Activated naive CD8-positive, alpha-beta T cell treated with anti-CD3 and anti-CD28 coated beads, Interleukin-2, amount 10 ng/mL, durations not matched to agents 7 days and 5 days (primary cell): ENCODE results near the gene TCIRG1. TPM values are rescaled to one million over a fixed set of nuclear protein-coding genes. Genes with fewer than 3 reads are reported as not detected.
"Not testable (repeated sequence)": the region's sequence is repeated elsewhere in the genome, so short reads cannot be mapped to it uniquely, and the experiment has no call there.

Source experiments
- ATAC-seq: fragments of 150-1000 bp; cut with Tn5 transposase; one replicate; pipeline ENCODE4 v1.10.0; 2021; ENCODE audit warnings: low read depth, moderate library complexity
- POLR2A ChIA-PET: fragments of 350-600 bp; sonication (Branson Sonifier 250); formaldehyde crosslinking; loops from one replicate; lab custom pipeline; 2021; ENCODE audit warnings: antibody characterized with exemption; lab: Charles Lee
- DNase-seq: peaks from one replicate; pipeline ENCODE4 v3.0.0; 2021
- H3K27ac Mint-ChIP-seq: one replicate; pipeline ENCODE4 v1.8.0; 2022; ENCODE audit warnings: mild to moderate bottlenecking, mixed read lengths
- H3K27me3 Mint-ChIP-seq: one replicate; pipeline ENCODE4 v1.8.0; 2022; ENCODE audit warnings: mild to moderate bottlenecking, moderate library complexity, mixed read lengths
- H3K36me3 Mint-ChIP-seq: one replicate; pipeline ENCODE4 v1.8.0; 2021; ENCODE audit warnings: mild to moderate bottlenecking, mixed read lengths
- H3K4me1 Mint-ChIP-seq: one replicate; pipeline ENCODE4 v1.8.0; 2021; ENCODE audit warnings: mixed read lengths
- H3K4me3 Mint-ChIP-seq: one replicate; pipeline ENCODE4 v1.8.0; 2022; ENCODE audit warnings: mild to moderate bottlenecking, moderate library complexity, mixed read lengths
- H3K9me3 Mint-ChIP-seq: one replicate; pipeline ENCODE4 v1.8.0; 2021; ENCODE audit warnings: mixed read lengths
- total RNA-seq, 2 experiments: library from RNA; stranded (reverse); gene quantifications; one replicate each; pipeline ENCODE4 v1.2.3, GENCODE V29; 2021

TCIRG1 gene, protein sequence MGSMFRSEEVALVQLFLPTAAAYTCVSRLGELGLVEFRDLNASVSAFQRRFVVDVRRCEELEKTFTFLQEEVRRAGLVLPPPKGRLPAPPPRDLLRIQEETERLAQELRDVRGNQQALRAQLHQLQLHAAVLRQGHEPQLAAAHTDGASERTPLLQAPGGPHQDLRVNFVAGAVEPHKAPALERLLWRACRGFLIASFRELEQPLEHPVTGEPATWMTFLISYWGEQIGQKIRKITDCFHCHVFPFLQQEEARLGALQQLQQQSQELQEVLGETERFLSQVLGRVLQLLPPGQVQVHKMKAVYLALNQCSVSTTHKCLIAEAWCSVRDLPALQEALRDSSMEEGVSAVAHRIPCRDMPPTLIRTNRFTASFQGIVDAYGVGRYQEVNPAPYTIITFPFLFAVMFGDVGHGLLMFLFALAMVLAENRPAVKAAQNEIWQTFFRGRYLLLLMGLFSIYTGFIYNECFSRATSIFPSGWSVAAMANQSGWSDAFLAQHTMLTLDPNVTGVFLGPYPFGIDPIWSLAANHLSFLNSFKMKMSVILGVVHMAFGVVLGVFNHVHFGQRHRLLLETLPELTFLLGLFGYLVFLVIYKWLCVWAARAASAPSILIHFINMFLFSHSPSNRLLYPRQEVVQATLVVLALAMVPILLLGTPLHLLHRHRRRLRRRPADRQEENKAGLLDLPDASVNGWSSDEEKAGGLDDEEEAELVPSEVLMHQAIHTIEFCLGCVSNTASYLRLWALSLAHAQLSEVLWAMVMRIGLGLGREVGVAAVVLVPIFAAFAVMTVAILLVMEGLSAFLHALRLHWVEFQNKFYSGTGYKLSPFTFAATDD
- 100 to 1,000 TPM; 297 to 308 TPM for total RNA-seq

GRCh38 chr11:68038718-68039525 lies at the start of gene TCIRG1:
Gene TCIRG1, plus strand, starts transcription at chr11:68039025. Its CDS starts 2,247 bp downstream, at chr11:68041272.
- no peaks in the 10 kb centered on the region for H3K9me3 Mint-ChIP-seq
- H3K4me1 Mint-ChIP-seq = peaks cover 20% of the 10 kb centered on the region
- POLR2A ChIA-PET = interaction anchor here (1.0 to 3.2 kb wide), 4 partner anchors 8 to 173 kb away, joined by 3 to 15 read pairs (median 8); partner anchors contain the start of genes NDUFS8 and UNC93B1
- peak; percentile 77 for DNase-seq
- peak within 1 kb of the TSS; percentile 97 for H3K27ac Mint-ChIP-seq
- H3K4me3 Mint-ChIP-seq = peak within 1 kb of the TSS; percentile 97
- H3K36me3 Mint-ChIP-seq = no peaks in the 10 kb centered on the region
- H3K27me3 Mint-ChIP-seq = no peaks in the 10 kb centered on the region
- peak; percentile 54 for ATAC-seq

DNA sequence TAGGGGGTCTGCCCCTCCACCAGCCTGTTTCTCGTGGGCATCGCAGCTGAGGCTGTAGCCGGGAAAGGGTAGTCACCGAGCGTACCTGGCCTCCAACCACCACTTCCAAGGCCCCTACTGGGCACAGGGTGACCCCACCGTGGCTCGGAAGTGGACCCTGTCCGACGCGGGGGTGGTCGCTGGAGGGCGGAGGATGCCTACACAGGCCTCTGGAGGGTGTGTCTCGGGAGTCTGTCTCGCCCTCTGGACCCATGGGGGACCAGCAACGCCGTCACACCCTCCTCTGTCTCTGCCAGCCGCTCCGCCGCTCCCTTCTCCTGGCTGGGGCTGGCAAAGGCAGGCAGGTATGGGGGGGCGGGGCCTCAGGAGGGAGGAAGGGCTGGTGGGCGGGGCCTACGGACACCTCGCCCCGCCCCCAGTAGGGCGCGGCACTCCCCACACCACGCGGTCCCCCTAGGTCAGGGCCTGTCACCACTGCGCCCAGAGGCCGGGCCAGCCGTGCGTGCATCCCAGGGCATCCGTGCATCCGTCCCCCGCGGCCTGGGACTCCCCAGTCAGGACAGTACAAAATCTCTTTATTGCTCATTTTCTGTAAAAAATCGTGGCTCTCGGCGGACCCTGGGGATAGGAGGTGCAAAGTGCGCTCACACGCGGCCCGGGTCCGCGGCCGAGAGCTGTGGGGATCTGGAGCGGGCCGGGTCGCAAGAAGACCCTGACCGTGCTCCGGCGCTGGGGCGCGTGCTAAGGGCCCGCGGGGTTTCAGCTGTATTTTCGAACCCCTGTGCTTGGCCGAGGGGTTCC lies 48.1 kb upstream of the TCIRG1 start:
- H3K27ac Mint-ChIP-seq, H3K4me1 Mint-ChIP-seq, POLR2A ChIA-PET, H3K36me3 Mint-ChIP-seq, DNase-seq, H3K9me3 Mint-ChIP-seq, ATAC-seq, H3K4me3 Mint-ChIP-seq, H3K27me3 Mint-ChIP-seq: not testable (repeated sequence)

GRCh38 chr11:67991347-67992121 lies 47.3 kb upstream of the TCIRG1 start:
- DNase-seq, H3K36me3 Mint-ChIP-seq, H3K4me3 Mint-ChIP-seq, H3K4me1 Mint-ChIP-seq, POLR2A ChIA-PET, H3K27ac Mint-ChIP-seq, H3K9me3 Mint-ChIP-seq, H3K27me3 Mint-ChIP-seq, ATAC-seq: not testable (repeated sequence)

- H3K9me3 Mint-ChIP-seq, H3K4me3 Mint-ChIP-seq, H3K27me3 Mint-ChIP-seq, POLR2A ChIA-PET, H3K27ac Mint-ChIP-seq, ATAC-seq: not testable (repeated sequence)
- Mint-ChIP-seq H3K4me1 (peaks cover 24% of the 10 kb centered on the region), H3K36me3 (peaks cover 15% of the 10 kb centered on the region)
- DNase-seq = peak; percentile 59
These were observed 45.0 kb upstream of the TCIRG1 start for GRCh38 chr11:67993821-67994220.

DNA sequence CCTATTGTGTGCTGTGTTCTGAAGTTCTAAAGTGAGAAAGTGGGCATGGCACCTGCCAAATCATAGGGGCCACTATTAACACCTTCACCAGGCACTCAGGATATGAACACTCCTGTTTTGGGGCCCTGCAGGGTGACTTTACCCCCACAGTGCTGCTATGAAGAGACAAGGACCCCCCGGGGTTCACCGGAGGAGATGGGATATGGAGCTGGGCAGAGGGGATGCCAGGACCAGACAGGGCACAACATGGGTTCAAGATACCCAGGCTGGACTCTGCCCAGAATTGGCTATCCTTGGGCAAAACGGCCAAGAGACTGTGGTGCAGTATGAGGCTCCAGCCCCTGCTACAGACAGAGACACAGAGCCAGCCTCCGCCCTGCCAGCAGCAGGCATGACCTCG lies 44.4 kb upstream of the TCIRG1 start:
- DNase-seq, H3K27me3 Mint-ChIP-seq, ATAC-seq, POLR2A ChIA-PET, H3K9me3 Mint-ChIP-seq, H3K27ac Mint-ChIP-seq, H3K4me3 Mint-ChIP-seq: not testable (repeated sequence)
- Mint-ChIP-seq H3K36me3 (peaks cover 15% of the 10 kb centered on the region), H3K4me1 (peaks cover 26% of the 10 kb centered on the region)

DNA sequence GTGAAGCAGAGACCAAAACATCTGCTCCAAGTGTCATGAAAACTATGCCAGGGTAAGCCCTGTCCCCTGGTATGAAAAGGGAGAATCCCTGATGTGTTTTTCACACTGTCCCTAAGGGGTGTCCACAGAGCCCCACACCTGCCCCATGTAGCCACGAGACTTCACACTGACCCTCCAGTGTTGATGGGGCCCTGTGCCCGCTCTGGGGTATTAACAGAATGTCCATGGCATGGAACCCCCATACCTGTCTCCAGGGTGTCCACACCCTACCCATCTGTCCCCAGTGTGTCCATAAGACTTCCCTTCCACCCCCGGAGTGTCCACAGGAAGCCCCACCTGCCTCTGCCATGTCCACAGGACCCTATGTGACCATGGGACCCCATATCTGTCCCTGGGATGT lies 43.7 kb upstream of the TCIRG1 start:
- H3K4me3 Mint-ChIP-seq, H3K9me3 Mint-ChIP-seq, ATAC-seq, POLR2A ChIA-PET, DNase-seq, H3K27ac Mint-ChIP-seq, H3K27me3 Mint-ChIP-seq: not testable (repeated sequence)
- Mint-ChIP-seq H3K36me3 (peaks cover 15% of the 10 kb centered on the region), H3K4me1 (peaks cover 30% of the 10 kb centered on the region)

- peak; percentile 28 for DNase-seq
- ATAC-seq, H3K27me3 Mint-ChIP-seq, H3K4me3 Mint-ChIP-seq, POLR2A ChIA-PET, H3K9me3 Mint-ChIP-seq, H3K27ac Mint-ChIP-seq: not testable (repeated sequence)
- Mint-ChIP-seq H3K36me3 (peaks cover 15% of the 10 kb centered on the region), H3K4me1 (peaks cover 31% of the 10 kb centered on the region)
These were observed 43.2 kb upstream of the TCIRG1 start for GRCh38 chr11:67995579-67995978.

- H3K9me3 Mint-ChIP-seq = no peaks in the 10 kb centered on the region
- no peak overlapping the region for H3K27ac Mint-ChIP-seq
- H3K4me3 Mint-ChIP-seq = no peak overlapping the region
- peaks cover 15% of the 10 kb centered on the region for H3K36me3 Mint-ChIP-seq
- ATAC-seq = no peak
- H3K27me3 Mint-ChIP-seq = no peaks in the 10 kb centered on the region
- peaks cover 31% of the 10 kb centered on the region for H3K4me1 Mint-ChIP-seq
- POLR2A ChIA-PET = no interaction called here
- DNase-seq = peak; percentile 18
These were observed 42.8 kb upstream of the TCIRG1 start for GRCh38 chr11:67996051-67996450.

- Mint-ChIP-seq H3K27me3 (no peaks in the 10 kb centered on the region), H3K4me3 (peak overlapping the region; percentile 73), H3K9me3 (no peaks in the 10 kb centered on the region), H3K4me1 (peaks cover 31% of the 10 kb centered on the region), H3K27ac (peak overlapping the region; percentile 40), H3K36me3 (peaks cover 16% of the 10 kb centered on the region)
- ATAC-seq (peak; percentile 32), DNase-seq (peak; percentile 59)
- POLR2A ChIA-PET = no interaction called here
These were observed 42.0 kb upstream of the TCIRG1 start for GRCh38 chr11:67996622-67997474.

DNA sequence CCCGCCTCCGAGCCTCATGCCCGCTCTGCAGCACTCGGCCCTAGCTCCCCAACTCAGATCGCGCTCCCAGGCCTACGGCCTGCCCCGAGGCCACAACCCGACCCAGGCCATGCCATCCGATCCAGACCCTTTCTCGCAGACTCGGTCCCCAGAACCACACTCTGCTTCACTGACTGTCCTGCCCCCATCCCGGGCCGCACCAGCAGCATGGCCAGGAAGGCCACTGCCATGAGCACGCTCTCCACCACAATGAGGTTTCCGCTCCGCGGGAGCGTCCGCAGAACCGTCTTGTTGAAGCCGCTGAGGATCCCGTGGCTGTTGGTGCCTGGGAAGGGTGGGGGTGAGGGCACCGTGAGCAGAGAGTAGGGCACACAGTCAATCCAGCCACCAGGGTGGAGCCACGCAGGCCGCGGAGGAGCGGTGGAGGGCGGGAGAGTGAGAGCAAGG lies 41.3 kb upstream of the TCIRG1 start:
- ATAC-seq (peak; percentile 27), DNase-seq (no peak)
- H3K36me3 Mint-ChIP-seq = peaks cover 18% of the 10 kb centered on the region
- peak overlapping the region; percentile 73 for H3K4me3 Mint-ChIP-seq
- peaks cover 36% of the 10 kb centered on the region for H3K4me1 Mint-ChIP-seq
- H3K9me3 Mint-ChIP-seq = no peaks in the 10 kb centered on the region
- no peaks in the 10 kb centered on the region for H3K27me3 Mint-ChIP-seq
- H3K27ac Mint-ChIP-seq = peak overlapping the region; percentile 60
- POLR2A ChIA-PET = interaction anchor here (1.6 kb wide), 1 partner anchor 40 kb away, joined by 4 read pairs; no protein-coding TSS in a partner anchor
